HG02870 (cell line): Measurements from ENCODE around the gene COL20A1.
"Not testable (repeated sequence)": the region's sequence is repeated elsewhere in the genome, so short reads cannot be mapped to it uniquely, and the experiment has no call there.

Experiments
- ATAC-seq: cut with Tn5 transposase; IDR thresholded peaks from one replicate; pipeline ENCODE4 v1.9.1; 2021; ENCODE audit warnings: mild to moderate bottlenecking, moderate library complexity; ENCODE audit not compliant: unreplicated experiment

Gene COL20A1

DNA sequence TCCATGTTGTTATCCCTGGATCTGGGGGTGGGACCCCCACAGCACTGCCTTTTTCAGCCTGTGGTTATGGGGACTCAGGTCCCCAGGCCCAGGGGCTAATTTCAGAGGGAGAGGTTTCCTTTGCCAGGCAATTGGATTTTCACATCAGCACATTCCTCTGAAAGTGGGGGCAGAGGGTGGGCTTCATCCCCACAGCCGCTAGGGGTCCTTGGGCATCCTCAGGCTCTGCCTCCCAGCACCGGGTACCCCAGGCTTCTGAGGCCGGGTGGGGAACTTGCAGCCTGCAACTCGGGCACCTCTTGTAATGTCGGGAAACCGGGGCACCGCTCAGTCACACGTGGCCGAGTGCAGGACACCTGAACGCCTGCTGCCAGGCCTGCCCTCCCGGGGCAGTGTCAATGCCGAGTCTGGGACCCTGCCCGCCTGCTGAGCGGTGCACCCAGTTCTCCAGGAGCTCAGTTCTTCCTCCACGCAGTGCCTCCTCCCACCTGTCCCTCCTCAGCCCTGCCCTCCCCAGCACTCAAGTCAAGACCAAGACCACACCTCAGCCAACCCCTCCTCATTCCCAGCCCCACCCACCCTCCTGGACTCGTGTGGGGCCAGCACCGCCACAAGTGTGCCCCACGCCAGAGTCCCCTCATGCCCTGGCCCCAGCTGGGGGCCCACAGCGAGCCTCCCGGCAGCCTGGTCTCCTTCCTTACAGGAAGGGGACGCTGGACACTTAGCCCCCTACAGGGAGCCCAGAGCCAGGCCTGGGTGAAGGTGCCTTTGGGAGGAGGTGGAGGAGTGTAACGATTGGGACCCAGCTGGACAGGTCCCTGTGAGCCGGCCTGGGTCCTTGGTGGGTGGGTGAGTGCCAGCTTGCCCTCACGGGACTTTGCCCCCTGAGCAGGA, 77.0 kb downstream of the COL20A1 start:
- ATAC-seq = no peak

DNA sequence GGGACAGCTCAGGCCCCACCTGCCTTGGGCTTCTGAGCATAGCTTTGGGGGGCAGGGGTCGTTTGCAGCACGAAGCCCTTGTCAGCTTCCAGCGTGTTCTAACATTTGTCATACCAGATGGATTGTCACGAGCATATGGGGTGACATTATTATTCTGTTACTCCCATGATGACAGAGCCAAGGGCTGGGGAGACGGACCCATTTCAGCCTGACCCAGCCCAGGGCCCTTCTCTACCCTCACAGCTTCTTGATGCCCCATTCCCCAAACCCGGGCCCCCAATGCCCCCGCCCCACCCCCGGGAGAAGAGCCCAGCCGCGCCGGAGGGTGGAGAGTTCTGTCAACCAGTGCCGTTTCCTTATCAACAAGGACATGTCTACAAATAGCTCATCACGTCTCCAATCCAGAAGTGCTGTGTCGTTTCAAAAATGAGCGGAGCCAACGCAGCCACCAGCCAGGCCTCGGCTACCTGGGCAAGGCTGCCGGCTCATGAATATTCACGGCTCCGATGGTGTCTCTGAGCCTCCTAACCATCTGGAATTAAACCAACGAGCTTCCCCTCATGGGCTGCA, 77.7 kb downstream of the COL20A1 start:
- ATAC-seq = no peak

DNA sequence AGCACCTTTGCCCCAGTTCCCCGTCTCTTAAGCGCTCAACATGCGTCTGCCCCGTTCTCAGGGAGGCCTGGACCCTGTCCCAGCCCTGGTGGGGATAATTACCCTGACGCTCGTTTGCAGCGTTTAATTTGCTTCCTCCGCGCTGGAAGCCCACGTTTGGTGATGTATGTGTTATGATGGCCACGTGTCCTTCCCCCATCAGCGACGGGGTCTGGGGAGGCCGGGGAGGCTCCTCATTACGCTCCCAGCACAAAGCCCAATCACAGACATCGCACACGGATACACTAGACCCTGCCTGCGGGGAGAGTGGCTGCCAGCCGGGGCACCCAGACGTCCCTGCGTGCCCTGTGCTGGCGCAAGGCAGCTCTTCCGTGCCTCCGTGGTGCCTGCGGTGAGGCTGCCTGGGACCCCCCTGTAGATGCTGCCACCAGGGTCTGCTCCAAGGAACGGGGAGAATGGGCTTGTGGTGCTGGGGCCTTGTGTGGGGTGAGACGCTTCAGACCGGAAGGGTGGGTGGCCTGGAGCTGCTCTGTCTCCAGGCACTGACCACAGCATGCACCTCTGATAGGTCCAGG, 78.4 kb downstream of the COL20A1 start:
- no peak for ATAC-seq

DNA sequence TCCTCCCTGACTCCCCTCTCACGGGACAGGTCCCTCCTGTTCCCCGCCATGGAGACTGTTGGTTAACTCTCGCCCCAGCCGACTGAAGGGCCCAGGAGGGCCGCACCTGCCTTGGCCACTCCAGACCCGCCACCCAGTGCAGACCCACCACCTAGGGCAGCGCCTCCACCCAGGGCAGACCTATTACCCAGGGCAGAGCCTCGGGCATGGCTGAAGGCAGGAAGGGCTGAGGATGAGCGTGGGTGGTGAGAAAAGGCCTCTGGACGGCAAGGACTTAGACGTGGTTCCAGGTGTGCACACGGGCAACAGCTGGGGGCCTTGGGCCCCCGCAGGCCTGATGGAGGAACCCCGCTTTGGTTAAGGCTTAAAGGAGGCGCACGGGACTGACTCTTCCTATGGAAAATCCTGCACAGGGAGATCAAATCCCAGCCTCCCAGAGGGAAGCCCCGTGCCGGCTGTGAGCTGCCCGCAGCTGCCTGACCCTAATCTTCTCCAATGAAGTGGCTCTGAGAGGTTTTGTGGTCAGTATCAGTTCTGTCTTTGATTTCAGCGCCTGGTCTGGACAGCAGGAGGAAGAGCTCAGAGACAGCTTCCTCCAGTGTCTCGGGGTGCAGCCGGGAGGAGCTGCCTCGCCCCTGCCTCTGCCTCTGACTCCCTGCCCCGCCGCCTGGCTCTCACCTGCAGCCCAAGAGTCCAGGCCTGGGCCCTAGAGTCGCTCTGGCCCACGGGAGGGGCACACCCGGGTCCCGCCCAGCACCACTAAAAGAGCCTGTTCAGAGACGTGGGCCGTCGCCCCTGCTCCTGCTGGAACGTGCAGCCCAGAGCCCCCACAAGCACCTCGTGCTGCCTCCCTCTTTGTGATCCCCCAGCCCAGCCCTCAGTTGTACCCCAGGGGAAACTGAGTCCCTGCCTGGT, 80.2 kb downstream of the COL20A1 start:
- ATAC-seq = no peak

DNA sequence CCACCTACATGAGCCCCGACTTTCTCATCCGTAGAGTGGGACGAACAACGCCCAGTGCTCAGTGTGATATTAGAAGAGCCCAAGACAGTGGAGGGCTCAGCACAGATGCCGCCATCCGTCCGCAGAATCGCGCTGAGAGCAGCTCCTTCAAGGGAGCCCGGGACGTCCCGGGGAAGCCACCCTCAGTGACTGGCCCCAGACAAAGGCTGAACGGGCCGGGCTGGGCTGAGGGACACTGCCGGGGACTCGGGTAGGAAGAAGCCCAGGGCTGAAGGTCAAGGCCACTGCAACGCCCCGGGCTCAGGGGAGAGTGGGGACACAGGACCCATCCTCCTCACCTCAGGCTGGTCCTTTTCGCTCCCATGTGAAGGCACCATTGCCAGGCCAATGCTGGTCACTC, 81.0 kb downstream of the COL20A1 start:
- no peak for ATAC-seq

DNA sequence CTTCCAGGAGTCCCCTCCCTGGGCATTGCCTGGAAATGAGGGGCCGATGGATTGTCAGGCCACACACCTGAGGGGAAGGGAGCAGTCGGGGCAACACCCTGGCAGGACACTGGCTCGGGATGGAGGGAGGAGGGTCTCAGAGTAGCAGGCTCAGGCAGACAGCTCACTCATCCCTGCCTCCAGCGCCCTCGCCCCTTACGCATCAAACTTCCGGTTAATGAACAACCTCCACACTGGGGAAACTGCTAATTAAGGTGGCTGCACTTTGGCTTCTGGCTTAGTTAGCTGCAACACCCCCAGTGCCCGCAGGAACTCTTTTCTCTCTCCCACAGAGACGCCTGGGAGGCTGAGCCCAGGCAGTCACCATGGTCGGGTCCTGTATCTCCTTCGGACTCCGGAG, 81.5 kb downstream of the COL20A1 start:
- ATAC-seq = no peak

DNA sequence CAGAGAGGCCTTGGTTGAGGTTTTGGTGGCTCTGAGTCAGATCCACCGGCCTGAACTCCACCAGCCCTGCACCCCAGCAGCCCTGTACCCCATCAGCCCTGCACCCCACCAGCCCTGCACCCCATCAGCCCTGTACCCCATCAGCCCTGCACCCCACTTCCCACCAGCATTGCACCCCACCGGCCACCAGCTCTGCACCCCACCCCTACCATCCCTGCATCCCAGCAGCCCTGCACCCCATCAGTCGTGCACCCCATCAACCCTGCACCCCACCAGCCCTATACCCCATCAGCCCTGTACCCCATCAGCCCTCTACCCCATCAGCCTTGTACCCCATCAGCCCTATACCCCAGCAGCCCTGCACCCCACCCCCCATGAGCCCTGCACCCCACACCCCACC, 82.5 kb downstream of the COL20A1 start:
- ATAC-seq = no peak

DNA sequence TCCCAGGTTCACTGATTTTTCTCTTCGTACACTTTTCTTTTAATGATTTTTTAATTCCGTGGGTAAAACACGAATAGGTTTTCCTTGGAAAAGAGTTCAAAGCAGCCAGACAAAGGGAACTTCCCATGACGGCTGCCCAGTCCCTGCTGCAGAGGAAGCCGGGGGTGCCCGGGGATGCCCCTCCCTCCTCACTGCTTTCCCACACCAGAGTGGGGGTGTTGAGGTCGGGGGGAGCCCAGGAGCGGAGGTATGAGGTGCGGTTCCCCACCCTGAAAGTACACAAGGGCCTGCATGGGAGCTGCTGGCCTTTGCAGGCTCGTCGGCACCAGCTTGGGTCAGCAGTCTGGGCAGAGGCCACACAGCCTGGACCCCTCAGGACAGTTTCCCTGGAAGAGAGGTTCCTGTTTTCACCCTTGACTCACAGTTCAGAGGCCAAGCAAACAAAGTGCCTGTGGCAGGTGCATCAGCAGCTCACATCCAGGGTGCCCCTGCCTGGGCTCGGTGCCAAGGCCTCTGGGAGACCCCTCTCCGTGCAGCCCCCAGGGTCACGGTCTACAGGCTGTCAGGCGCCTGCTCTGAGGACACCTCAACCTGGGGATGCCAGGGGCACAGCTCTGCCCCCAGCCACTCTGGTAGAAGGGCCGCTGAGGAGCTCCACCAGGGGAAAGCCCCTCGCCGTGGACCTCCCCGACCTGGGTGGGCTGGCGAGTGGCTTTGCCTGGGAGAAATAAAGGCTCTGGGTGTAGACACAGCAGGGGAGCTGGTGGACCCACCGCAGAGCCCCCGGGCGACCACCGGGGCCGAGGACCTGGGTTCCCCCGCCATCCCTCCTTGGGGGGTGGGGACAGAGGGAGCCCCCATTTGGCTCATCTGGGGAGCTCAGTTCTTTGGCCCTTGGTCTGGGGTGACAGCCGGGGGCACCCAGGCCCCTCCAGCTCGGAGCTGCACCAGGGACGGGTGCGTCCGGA, 83.6 kb downstream of the COL20A1 start:
- ATAC-seq = no peak

DNA sequence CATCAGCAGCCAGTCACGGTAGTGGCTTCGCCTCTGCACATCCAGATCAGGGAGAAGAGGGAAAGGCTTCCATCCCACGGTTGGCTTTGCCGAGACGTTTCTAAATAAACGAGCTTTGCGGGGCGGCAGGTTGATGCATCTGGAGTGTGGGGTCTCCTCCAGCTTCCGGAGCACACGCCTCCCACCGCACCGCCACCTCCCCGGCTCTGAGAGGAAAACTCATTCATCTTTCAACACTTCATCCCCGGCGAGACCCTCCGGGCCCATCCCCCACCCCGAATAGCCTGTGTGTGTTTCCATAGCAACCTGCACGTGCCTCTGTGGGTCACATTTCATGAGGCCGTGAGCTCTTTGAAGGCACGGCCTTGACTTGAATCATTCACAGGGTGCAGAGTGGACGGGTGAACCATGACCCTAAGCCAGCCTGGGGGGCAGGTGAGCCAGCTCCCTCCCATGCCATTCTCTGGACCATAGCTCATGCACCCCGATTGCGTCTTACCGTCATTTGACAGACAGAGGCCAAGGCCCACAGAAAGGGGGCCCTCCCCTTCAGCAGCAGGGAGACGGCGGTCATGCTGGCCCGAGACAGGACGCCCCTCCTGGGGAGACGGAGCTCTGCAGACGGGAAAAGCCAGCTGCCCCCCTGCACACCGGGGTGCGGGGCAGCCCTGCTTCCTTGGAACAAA, 84.4 kb downstream of the COL20A1 start:
- no peak for ATAC-seq

DNA sequence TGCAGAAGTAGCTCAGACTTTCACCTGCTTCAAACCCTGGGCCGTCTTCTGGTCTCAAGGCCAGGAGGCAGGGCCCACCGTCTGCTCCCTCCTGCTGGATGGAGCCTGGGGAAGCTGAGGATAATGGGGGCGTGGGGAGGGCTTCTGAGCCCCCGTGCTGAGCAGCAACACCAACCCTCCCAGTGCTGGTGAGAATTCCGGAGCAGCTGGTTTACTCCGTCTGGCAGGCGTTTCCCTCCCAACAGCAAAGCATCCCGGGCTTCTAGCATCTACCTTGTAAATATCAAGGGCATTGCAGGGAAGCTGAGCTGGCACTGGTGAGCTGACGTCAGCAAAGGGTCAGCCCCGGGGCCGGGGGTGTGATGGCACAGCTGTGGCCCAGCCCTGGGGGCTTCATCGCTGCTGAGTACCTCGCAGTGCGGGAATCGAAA, 85.0 kb downstream of the COL20A1 start:
- ATAC-seq = no peak

DNA sequence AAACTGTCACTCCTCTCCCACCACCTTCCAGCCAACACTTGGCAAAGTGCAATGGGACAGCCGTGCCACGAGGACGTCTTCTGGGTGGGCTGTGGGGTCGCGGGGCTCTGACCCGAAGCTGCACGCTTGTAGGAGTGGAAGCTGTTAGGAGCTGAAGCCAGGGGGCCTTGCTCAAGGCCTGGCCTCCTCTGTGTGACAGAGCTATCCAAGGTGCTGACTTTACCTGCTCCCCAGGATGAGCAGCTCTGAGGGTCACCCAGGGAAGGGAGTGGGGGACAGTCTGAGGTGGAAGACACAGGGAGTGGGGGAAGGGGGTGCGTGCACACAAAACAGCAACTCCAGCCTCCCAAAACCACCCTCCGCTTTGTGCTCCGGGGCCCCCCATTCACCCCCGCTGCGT, 85.6 kb downstream of the COL20A1 start:
- ATAC-seq = no peak

DNA sequence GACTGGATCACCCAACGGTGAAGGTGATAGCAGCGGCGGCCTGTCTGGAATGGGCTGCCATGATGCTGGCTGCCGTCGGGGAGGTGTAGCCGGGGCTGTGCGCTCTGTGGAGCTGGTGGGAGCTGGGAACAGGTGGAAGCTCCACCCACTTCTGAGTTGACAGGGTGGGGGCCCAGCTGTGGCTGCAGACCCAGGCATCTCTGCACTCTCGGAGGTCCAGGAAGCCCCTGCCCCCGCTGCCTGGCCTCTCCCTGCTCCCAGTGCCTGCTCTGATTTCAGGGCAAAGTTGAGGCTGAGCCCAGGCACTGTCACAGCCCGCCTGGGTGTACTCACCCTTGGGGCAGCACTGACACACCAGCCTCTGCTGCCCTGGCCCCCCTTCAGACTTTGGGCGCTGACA, 86.3 kb downstream of the COL20A1 start:
- no peak for ATAC-seq

DNA sequence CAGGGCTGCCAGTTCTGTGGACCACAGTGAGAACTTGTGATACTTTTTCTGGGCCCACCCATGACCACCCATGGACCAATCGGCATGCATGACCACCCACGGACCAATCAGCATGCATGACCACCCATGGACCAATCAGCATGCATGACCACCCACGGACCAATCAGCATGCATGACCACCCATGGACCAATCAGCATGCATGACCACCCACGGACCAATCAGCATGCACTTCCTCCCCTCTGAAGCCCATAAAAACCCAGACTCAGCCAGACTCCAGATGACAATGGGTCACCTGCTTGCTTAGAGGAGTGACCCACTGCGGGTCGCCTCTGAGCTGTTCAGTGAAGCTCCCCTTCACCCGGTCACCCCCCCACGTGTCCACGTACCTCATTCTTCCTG, 86.9 kb downstream of the COL20A1 start:
- ATAC-seq = not testable (repeated sequence)

DNA sequence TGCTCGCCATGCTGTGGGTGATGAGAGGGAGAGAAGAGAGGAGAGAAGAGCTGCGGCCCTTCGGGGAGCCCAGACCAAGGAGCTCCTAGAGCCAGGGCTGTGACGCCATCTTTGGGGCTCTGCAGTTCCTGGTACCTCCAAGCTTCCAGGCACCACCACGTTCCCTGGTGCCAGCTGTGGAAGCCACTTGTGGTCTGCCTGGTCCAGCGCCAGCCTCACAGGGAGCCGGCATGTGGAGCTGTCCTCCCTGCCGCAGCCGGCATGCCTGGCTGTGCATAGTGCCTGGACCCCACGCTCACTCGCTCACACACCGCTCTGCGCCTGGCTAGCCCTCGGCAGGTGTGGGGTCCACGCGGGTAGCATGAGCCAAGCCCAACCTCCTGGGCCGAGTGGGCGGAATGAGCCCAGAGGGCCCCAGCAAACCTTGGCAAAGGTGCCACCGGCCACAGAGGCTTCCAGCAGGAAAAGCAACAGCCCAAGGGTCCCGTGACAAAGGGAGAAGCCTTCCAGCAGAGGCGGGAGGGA, 87.4 kb downstream of the COL20A1 start:
- no peak for ATAC-seq

DNA sequence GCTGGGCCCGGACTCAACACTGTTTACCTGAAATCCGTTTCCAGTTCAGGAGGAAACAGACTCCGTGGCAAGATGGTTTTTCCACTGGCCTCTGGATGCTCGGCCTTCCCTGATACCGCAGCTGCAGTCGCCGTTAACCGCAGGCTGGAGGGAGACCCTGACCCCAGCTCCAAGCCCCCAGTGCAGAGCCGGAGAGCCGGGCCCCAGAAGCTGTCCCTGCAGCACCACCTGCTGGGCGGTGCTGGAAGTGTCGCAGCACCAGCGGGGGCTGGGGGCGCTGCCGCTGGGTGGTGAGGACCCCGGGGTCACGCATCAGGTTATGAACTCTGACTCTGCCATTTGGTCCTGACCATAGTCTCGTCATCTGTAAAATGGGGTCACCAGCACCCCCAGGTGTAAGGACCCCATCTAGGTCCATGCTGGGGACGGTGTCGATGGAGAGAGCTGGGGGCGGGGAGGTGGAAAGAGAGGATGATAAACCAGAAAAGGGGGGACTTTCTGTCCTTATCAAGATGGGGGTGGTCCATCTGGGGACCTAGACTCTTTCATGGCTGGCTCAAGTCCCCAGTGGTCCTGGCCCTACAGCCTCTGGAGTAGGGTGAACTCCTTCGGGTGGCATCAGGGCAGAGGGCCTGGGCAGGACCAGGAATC, 88.9 kb downstream of the COL20A1 start:
- no peak for ATAC-seq

DNA sequence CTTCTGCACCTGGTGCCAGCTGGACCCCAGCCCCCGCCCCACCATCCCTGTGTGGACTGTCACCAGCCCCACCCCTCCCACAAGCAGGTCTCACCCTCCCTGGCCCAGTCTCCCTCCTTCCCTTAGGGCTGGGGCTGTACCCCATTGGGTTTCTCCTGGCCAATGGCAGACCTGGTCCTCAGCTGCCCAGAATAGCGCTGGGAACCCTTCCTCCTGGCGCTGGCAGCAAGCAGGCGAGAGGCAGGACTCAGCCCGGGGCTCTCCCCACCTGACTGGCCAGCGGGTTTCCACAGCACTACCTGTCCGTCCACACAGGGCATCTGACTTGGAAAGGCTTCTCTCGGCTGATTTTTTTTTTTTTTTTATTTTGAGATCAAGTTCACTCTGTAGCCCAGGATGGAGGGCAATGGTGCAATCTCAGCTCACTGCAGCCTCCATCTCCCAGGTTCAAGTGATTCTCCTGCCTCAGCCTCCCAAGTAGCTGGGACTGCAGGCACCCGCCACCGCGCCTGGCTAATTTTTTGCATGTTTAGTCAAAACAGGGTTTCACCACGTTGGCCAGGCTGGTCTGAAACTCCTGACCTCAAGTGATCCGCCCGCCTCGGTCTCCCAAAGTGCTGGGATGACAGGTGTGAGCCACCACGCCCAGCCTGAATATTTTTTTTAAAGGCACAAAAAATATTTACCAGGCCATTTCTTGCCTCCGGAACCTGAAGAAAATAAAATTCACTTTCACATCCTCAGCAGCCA, 89.7 kb downstream of the COL20A1 start:
- no peak for ATAC-seq

DNA sequence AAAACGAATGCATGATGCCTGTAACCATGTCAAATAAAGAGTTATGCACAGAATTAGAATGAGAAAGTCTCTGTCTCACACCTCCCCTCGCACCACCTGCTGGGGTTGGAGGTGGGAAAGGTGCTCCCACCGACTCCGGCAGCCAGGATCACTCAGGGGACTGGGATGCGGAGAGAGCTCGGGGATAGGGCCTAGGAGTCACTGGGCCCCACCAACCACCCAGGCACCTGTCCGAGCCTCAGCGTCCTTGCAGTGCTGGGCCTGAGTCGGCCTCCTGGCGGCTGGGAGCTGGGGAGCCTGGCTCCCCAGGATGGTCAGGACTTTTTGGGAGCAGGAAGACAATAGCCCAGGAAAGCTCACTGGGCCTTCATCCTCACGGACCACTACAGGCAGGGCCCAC, 90.6 kb downstream of the COL20A1 start:
- no peak for ATAC-seq

DNA sequence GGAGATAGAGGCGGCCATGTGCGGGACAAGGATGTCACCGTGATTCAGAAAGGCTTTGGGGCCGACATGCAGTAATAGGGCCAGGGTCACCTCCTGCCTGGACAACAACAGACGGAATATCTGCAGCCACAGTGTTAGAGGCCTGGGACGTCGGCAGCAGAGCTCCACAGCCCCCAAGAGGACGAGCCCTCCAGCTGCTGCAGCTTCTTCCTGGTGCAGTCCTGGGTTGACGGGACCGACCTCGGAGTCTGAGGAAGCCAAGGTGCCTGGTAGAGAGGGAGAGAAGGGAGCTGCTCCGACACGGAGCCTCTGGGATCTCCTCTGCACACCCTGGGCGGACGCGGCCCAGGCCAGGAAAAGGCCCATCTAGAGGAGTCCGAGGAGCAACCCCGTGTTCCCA, 91.3 kb downstream of the COL20A1 start:
- no peak for ATAC-seq
